OCI-LY3 (cell line): Measurements from ENCODE around the gene HOMEZ.

ENCODE experiments used
- EZH2phosphoT487 ChIP-seq: fragments of 200-600 bp; shearing (Covaris generic); IDR thresholded peaks from 2 replicates; pipeline ENCODE4 v1.6.1; 2018; ENCODE audit warnings: antibody characterized with exemption, mixed run types, low read depth
- TF ChIP-seq, protein P1 (sequence below): fragments of 200-600, 300-600 bp; sonication (generic); IDR thresholded peaks from 2 replicates; pipeline ENCODE4 v1.5.1; 2014; ENCODE audit warnings: antibody characterized with exemption, low read length, low read depth

DNA sequence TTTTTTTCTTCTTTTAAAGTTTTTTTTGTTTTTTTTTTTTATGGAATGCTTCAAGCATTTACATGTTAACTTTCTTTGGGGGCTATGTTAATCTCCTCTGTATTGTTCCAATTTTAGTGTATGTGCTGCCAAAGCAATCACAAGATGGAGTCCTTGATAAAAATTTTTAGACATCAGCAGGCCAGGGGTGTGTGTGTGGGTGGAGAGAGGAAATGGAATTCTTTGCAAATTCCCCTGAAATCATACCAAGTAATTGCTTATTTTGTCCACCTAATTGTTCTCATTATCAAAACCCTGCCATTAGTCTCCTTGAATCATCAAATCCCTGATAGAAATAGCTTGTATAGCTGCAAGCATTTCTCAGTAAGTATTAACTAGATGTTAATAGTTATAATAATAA lies 26.5 kb downstream of the HOMEZ start:
- TF ChIP-seq, protein P1, sequence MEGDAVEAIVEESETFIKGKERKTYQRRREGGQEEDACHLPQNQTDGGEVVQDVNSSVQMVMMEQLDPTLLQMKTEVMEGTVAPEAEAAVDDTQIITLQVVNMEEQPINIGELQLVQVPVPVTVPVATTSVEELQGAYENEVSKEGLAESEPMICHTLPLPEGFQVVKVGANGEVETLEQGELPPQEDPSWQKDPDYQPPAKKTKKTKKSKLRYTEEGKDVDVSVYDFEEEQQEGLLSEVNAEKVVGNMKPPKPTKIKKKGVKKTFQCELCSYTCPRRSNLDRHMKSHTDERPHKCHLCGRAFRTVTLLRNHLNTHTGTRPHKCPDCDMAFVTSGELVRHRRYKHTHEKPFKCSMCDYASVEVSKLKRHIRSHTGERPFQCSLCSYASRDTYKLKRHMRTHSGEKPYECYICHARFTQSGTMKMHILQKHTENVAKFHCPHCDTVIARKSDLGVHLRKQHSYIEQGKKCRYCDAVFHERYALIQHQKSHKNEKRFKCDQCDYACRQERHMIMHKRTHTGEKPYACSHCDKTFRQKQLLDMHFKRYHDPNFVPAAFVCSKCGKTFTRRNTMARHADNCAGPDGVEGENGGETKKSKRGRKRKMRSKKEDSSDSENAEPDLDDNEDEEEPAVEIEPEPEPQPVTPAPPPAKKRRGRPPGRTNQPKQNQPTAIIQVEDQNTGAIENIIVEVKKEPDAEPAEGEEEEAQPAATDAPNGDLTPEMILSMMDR, result no peak
- TF ChIP-seq EZH2phosphoT487, result no peak
